DMS 273 (cell line): Measurements from ENCODE around the gene ELAVL3.

ENCODE experiments used
- DNase-seq: peaks from one replicate; lab custom pipeline; 2025; ENCODE audit not compliant: unreplicated experiment; lab: John Stamatoyannopoulos, UW

Gene ELAVL3

DNA sequence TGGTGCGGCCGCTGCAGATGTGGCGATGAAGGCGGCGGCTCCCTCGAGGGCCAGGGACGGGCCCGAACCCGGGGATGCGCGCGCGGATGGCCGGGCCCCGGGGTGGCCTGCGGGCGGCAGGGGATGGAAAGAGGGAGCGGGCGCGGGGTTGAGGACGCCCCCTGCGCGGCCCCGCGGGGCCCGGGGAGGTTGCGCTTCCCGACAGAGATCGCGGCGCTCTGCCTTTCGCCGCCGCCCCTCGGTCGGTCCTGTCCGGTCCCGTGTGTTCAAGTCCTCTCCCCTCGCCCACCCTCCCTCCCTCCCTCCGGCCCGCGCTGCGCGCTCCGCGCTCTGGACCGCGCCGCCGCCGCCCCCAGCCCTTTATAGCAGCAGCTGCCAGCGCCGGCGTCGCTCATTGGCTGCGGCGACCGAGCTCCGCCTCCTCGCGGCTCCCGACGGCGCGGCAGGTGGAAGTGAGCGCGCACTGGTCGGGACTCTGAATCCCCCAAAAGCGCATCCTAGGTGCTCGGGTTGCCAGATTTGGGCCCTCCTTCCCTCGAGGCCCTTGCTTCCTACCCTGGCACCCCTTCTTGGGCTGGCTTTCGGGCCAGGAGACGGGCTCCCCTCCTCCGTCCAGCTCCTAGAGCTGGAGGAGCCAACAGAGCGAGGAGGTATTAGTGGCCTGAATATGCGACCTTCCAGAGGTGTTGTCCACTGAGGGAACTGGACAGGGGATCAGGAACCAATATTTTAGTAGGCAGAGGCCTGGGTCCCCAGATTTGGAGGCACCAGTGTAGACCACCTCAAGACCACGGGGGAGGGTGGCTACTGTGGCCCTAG is at the start of gene ELAVL3:
Gene ELAVL3, minus strand, starts transcription at position 332 of the 819 bp plus-strand sequence. CDS start 438 bp downstream, outside the sequence.
- DNase-seq, result peak; percentile 68

DNA sequence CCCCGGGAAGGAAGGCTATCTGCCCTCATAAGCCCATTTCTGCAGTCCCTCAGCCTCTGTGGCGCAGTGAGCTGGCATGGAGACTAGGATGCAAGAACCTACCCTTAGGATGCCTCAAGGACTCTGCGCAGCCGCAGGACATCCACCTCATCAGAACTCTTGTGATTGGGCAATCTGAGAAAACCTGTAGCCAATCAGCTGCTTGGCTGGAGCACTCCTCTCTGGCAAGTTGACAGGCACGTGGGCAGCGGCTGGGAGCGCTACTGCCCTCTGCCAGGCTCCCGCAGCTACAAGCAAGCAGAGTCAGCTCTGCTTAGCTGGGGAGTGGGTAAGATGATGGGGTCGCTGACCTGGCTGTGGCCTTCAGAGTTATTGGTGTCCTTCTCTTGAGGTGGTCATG is 49.6 kb upstream of the ELAVL3 start:
- DNase-seq, result peak; percentile 98

DNA sequence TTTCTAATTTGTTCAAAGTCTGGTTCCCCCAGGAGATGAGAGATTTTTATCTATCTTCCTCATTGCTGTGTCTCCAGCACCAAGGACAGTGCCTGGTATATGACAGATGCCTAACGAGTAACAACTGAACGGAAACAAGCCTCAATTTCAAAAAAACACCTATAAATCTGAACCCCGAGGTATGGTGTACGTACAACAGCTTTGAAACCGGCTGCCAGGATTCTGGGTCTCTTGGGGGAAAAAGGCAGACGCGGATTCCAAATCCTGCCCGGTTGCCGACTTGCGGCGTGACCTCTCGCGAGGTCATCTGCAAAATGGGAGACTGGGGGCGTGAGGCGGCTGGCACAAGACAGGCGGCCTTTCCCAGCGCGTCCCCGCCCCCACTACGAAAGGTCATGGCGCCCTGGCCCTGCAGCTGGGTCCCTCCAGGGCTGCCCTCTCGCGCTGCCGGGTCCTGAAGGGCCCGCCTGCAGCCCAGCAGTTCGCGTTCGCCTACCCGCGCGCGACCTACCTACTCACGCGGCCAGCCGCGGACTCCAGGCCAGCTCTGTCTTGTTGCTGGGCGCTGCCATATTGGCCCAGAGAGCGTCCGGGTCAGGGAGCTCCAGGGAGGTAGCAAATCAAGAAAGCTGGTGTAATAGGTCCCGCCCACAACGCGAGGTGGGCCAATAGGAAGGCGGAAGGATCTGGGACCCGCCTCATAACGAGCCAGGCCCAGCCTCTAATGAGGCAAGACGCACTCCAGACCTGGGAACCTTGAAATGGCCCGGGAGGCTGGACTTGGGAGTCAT is 47.9 kb upstream of the ELAVL3 start, which contains the start of gene ECSIT:
Gene ECSIT, minus strand, starts transcription at position 584 of the 791 bp plus-strand sequence. CDS start 9,964 bp downstream, outside the sequence.
- peak; percentile 99 for DNase-seq

DNA sequence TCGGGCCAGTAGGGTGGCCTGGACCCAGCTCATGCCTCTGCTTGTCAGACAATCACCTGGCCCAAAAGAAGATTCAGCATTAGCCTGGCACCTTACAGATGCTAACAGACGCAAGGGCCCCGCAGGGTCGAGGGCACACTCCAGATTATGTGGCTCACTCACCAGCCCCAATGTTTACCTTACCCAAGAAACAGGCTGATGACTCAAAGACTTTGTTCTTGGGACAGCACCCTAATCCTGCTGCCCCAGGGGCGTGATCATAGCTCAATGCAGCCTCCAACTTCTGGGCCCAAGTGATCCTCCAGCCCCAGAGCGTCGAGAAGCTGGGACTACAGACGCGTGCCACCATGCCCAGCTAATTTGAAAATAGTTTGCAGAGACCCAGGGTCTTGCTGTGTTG is 38.3 kb upstream of the ELAVL3 start:
- no peak for DNase-seq

DNA sequence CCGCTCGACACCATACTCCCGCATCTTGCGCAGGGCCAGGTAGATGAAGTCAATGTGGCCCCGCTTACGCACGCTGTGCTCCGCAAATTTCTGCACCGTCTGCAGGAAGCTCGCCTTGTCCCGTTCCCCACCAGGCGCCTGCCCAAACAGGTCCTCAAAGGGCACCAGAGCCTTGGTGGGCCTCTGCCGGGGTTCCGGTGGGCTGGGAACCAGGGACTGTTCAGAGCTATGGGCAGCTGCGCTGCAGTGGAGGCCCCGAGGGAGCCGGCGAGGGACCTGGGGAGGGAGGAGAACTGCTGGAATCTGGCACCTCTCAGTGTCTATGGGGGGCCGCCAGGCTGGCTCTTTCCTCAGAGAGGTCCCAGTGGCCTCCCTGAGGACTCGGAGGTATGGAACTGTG is 33.1 kb upstream of the ELAVL3 start:
- DNase-seq, result no peak

DNA sequence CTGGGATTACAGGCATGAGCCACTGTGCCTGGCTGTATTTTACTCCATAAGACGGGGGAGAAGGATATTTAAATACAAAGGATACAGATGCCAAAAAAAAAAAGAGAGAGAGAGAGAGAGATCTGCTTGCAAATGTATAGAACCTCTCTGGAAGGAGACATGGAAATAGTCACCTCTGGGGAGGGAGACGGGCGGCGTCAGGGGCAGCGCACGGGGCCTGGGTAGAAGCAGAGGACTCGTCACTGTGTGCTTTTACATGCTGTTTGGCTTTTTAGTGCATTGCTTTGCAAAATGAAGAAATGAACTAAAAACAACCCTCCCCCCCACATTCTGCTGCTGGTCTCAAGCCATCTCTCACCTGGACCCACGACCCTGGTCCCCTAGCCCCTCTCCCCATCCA is 29.6 kb upstream of the ELAVL3 start:
- no peak for DNase-seq

DNA sequence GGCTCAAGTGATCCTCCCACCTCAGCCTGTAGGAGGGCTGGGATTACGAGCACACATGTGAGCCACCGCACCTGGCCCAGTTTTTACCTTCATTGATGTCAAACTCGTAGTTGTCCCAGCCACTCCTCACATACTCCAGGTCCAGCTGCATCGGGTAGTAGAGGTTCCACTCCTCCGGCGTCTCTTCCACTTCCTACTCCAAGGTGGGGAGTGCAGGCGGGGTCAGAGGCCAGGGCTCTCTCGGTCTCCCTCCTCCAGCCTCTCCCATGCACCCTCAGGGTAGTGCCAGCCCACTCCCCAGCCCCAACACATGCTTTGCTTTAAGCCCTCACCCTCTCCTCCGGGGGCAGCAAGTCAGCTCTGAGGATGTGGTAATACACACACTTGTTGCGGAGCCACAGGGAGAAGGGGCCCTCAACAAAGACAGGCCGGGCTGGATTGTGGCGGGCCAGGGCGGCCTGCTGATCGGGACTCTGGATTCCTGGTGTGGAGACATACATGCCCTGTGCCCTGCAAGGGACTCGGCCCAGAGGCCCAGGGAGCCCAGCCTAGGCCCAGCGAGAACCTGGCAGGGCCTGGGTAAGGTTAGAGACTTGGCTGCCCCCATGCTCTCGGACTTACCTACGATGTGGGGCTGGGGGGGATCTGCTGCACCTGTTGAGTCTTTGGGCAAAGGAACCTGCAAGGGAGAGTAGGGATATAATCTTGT is 26.7 kb upstream of the ELAVL3 start:
- no peak for DNase-seq

DNA sequence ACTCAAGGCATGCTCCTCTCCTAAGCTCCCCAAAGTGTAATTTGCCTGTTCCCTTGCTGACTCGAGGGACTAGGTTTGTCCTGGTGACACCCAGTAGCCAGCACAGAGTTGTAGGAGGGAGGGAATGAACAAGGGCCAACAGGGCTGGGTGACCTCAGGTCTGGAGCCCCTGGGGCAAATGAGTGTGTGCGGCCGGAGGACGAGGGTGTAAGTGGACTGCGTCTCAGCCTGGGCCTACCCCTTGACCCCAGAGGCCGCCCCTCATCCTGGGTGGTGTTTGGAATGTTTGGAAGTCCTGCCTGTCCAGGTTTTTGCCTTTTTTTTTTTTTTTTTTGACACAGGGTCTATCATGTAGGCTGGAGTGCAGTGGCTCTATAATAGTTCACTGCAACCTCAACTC is 26.1 kb upstream of the ELAVL3 start:
- no peak for DNase-seq

DNA sequence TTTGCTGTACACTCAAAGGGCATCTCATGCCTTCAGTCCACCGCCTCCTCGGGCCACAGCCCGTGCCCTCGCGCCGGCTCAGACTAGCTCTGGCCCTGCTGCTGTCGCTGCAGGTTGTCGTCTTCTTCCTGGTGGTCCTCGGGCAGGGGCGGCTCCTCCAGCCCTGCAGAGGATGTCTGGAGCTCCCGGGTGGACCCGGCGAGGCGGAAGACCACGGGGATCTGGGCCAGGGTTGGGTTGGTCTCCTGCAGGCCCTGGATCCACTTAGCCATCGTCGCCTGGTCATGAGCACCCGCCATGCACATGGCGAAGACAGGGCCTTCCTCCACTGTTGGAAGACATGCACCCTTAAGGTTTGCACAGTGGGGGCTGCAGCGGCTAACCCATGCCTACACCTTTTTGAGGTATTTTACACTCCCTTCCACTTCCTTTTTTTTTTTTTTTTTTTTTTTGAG is 25.3 kb upstream of the ELAVL3 start:
- no peak for DNase-seq

DNA sequence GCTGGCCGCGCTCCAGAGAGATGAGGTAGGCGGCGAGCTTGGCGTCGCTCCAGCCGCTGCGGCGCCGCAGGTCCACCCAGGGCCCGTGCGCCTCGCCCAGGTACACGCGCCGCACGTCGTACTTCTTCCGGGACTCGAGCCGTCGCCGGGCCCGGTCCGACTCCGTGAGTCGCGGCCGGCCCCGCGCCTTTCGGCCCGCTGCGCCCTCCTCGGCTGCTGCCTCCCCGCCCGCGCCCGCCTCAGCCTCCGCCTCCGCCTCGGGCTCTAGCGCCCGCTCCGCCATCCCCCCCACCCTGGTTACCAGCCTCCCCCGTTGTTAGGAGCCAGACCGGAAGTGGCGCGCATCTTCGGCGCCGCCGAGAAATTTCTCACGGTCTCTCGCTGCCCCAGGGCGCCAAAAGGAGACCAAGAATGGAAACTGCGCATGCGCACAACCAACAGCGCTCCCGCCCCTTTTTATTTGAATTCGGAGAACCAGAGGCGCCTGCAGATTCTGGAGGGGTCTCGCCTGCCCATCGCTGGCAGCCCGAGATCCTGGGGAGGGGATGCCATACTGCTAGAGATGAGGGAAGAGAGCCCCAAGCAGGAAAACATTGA is 24.8 kb upstream of the ELAVL3 start, which contains the start of gene ZNF653:
Gene ZNF653, minus strand, starts transcription at position 336 of the 597 bp plus-strand sequence. Its CDS starts 53 bp downstream, at position 283.
- peak; percentile 98 for DNase-seq

DNA sequence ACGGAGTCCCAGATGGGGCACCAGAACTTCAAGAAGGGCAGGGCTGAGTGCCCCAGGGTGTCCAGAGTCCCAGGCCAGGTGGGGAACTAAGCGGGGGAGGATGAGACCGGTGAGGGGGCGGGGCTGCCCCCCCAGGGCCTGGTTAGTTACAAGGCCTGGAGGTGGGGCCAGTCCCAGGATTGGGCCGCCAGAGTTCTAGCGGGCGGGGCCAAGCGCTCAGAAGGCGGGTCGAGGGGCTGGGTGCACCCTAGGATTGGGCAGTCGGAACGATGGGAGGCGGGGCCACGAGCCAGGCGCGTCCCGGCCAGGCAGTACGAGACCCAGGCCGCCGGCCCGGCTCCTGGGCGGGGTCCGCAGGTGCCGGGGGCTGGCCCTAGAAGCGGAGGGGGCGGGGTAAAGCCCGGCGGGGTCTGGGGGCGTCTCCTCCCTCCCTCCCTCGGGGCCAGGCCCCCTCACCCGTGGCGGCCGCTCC is 24.2 kb upstream of the ELAVL3 start:
- peak; percentile 98 for DNase-seq

DNA sequence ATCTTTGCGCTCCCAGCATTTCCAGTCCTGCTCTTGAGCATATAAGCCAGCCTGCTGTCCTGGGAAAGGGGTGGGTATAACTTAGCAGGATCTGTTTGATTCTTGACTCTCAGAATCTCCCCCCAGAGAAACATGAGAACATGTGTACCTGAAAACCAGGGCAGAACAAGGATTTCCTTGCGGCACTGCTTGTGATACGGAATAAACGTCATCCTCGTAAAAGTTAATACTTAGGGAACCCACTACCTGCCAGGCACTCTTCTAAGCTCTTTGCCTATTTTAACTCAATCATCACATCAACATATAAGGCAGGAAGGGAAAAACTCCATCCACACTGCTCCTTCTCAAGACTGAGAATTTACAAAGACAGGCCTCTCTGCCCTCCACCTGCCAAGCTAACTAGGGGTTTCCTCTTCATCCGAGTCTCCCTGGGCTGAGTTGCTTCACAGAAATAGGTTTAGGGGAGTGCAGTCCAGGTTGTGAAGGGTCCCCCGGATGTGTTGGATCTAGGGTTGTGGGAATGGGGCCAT is 23.7 kb upstream of the ELAVL3 start:
- no peak for DNase-seq

DNA sequence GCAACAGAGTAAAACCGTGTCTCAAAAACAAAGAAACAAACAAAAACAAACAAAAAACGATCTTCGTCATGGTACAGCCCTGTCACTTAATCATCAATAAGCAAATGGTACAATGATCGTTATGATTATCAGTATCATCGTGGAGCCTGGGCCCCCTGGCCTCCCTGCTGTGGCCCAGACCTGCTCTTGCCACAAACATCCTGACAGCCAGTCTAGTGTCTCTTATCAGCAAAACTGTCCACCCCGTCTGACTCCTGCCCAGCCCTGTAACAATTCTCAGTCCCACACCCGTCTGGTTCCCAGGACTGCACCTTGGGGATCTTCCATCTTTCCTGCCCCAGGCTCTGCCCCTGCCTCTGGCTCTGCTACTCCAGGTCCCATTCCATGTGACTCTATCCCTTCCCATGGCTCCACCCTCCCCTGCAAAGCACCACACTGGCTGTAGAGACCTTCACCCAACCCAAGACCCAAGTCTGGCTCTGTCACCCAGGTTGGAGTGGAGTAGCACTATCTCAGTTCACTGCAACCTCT is 19.1 kb upstream of the ELAVL3 start:
- no peak for DNase-seq

DNA sequence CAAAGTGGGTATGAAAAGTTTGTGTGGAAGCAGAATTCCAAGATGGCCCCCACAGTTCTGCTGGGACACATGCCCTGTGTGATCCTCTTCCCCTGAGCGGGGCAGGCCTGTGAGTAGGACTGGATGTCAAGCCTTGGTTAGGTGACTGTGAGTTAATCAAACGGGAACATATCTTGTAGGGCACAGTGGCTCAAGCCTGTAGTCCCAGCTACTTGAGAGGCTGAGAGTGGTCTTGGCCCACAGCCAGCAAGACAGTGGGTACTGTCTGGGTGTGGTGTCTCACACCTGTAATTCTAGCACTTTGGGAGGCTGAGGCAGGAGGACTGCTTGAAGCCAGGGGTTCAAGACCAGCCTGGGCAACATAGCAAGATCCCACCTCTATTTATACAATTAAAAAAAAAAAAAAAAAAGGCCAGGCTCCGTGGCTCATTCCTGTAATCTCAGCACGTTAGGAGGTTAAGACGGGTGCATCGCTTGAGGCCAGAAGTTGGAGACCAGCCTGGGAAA is 18.4 kb upstream of the ELAVL3 start:
- DNase-seq, result no peak

DNA sequence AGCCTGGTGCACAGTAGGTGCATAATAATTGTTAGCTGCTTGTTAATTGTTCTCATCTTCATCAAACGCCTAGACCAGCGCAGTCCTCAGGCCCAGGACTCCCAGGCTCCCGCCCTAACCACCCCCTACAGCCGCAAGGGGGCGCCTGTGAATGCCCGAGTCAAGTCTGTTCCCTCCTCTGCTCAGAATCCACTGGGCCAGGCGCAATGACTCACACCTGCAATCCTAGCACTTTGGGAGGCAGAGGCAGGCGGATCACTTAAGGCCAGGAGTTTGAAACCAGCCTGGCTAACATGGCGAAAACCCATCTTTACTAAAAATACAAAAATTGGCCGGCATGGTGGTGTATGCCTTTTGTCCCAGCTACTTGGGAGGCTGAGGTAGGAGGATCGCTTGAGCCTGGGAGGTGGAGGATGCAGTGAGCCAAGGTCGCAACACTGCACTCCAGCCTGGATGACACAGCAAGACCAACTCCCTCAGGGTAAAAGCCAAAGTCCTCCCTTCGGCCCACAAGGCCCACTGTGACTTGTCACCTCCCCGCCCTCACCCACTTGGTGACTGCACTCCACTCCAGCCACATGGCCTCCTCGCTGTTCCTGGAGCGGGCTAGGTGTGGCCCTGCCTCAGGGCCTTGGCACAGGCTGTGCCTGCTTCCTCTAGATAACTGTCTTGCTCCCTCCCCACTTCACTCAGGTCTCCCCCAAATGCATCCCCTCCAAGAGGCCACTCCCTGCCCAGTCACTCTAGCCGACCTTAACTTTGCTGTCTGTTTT is 15.7 kb upstream of the ELAVL3 start:
- peak; percentile 83 for DNase-seq

DNA sequence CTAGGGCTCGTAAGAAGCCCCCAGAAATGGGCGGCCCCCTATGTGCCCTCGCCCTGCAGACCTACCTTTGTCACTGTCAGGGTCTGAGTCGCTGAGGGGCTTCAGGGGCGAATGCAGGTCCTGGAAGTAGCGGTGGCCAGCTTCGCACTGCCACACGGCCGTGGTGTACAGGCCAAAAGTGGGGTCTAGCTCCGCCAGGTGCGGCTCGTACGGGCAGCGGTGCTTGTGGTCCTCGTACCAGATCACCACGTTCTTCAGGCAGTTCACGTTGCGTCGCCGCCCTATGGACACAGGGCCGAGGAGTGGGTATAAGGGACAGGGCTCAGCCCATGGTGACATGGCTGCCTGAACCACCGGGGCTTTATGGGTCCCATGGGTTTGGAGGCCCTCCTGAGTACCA is 15.0 kb upstream of the ELAVL3 start:
- DNase-seq, result no peak

DNA sequence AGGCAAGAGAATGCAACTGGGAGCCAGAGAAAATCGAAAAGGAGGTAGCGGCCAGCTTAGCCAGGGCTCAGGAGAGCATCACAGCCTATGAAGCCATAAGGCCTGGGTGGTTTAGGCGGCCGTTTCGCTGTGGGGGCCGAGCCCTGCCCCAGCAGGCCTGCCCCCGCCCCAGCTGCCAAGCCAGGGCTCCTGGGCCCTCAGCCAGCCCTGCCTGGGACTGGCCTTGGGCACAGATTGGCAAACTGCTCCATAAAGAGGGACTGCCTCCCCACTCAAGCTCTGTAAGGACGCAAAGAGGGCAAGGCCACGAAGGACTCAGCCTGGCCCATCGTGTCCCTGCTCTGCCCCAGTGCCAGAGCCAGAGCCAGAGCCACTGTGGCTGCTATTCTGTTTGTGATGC is 14.6 kb upstream of the ELAVL3 start:
- peak; percentile 96 for DNase-seq

DNA sequence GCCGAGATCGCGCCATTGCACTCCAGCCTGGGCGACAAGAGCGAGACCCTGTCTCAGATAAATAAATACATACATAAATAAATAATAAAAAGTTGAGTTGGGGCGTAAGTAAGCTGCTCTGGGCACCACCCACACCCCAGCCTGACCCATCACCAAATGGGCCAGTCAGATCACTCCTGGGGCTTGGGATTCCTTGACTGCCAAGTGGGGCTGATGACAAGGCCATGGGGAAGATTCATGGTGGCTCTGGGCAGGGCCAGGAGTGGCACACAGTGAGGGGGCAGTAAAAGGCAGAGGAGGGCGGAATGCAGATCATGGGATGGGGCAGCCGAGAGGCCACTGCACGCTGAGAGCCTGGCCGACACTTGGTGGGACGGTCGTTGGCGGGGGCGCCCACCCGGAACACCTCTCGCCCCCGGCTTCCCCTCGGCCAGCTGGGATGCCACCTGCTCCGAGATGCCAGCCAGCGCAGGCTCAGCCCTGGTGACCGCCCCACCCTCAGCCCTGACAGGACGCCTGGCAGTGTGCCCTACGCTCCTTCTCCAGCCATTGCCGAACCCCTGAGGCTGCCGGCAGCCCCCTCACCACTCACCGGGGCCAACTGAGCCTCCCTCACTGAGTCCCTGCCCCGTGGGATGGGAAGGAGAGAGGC is 13.9 kb upstream of the ELAVL3 start:
- peak; percentile 85 for DNase-seq

DNA sequence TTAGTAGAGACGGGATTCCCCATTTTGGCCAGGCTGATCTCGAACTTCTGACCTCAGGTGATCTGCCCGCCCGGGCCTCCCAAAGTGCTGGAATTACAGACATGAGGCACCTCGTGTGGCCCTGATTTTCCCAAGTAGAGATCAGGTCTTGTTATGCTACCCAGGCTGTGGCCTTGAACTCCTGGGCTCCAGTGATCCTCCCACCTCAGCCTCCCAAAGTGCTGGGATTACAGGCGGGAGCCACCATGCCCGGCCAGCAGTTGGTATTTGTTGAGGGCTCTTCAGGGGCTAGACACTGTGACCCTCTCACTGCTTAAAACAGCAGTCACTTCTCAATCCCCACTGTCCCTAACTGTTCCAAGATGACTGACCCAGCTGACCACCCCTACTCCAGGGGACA is 8.5 kb upstream of the ELAVL3 start:
- no peak for DNase-seq
